Measurements from ENCODE around the gene P2RY12.
"Not testable (repeated sequence)": the region's sequence is repeated elsewhere in the genome, so short reads cannot be mapped to it uniquely, and the experiment has no call there.

The P2RY12 gene

DNA sequence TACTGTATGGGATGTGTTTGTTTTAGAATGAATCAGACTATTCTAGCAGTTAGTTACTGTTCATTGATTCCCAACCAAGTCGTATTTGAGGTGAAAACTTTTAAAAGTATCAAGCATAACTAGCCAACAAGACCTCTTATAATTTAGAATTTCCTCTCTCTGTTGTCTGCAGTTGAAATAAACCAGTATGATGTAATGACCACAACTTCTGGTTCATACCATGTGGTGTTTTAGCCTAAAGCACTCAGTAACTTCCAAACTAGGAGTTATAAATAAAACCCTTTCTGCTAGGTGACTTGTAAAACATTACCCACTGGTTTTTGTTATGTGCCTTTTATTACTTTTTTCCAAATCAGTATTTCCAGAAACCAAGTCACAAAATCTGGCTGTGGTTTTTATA lies 19.8 kb upstream of the P2RY12 start:
- TF ChIP-seq ZNF274 (IDR thresholded peaks at IDR 0.05; ENCODE audit: low read depth, low read length), result no peak
- H3K4me3 ChIP-seq (ENCODE audit: low read length), result no peak overlapping the region

DNA sequence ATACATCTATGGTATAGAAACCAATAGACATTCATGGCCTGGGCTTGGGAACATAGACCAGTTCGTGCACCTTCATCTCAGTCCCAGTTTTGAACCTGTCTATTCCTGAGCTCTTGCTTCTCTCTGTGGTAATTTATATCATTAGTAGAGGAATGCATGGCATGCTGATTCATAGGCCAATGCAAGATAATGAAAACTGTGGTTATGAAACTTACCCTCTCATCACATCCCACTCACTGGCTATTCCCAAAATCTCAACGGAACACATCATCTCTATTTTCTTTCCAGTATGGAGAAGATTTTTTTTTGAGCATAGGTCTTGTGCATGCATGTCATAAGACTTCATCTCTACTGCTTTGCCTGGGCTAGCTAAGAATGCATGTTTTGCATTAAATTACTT lies 18.7 kb upstream of the P2RY12 start:
- TF ChIP-seq ZNF274 (IDR thresholded peaks at IDR 0.05; ENCODE audit: low read depth, low read length), result no peak
- no peak overlapping the region for H3K4me3 ChIP-seq (ENCODE audit: low read length)

DNA sequence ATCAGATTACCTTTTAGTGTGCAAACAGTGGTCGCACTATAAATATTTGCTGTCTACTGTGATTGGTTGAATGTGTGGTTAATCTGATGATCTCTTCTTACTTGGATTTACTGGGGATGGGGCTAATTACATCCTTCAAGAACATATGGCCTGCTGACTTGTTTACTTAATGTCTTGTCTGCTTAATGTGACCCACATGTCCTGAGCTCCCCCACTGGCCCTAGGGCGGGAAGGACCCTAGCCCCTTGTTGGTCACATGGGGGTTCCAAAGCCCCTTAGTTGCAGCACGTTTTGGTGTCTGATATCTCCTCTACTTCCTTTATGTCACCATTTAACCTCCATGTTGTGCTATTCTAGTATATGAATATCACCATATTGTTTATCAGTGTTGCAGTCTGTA lies 17.8 kb upstream of the P2RY12 start:
- no peak overlapping the region for H3K4me3 ChIP-seq (ENCODE audit: low read length)
- no peak for TF ChIP-seq ZNF274 (IDR thresholded peaks at IDR 0.05; ENCODE audit: low read depth, low read length)

DNA sequence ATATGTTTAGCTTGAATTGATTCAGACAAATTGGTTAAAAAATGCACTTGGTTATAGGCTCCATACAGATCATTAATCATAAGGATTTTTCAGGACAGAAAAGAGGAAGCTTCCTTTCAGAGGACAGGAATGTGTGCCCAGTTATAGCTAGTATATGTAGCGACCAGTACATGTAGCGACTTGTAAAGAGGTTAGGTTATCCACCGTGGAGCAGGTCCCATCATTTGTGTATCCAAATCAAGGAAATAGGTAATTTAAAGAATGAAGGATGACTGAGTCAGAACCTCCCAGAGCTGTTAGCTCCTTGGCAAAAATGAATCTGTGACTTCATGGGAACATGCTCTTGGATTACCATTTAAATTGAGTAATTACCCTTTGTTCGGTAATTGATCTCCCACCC lies 15.8 kb upstream of the P2RY12 start:
- H3K4me3 ChIP-seq (ENCODE audit: low read length), result no peak overlapping the region
- no peak for TF ChIP-seq ZNF274 (IDR thresholded peaks at IDR 0.05; ENCODE audit: low read depth, low read length)

DNA sequence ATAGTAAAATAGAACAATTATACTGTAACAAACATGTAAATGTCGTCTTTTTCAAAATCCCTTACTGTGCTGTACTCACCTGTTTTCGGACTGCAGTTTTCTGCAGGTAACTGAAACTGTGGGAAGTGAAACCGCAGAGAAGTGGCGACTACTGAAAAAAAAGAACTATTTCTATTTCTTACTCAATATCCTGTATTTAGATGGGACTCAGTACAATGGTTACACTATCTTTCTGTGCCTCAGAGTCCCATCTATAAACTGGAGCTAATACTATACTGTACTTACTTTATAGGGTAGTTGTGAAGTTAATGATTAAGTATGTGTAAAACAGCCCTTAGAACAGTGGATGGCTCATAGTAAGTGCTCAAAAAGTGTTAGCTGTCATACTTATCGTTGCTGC lies 14.3 kb upstream of the P2RY12 start:
- no peak overlapping the region for H3K4me3 ChIP-seq (ENCODE audit: low read length)
- no peak for TF ChIP-seq ZNF274 (IDR thresholded peaks at IDR 0.05; ENCODE audit: low read depth, low read length)

DNA sequence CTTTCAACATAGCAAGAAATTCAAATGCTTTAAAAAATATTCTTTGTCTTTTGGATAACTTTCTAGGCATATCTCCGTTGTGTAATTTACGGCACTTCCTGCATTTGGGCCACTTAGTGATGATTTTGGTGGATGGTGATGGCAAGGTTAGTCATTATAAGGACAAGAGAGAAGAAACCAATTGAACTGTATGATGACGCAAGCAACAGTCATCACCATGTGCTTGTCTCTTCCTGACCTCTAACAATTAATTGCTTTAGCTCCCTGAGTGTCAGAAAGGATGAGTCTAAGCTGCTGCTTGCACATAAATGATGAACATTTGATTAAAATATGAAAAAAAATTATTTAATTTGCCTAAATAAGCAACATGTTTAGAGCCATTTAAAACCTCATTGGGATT lies 11.3 kb upstream of the P2RY12 start:
- no peak overlapping the region for H3K4me3 ChIP-seq (ENCODE audit: low read length)
- TF ChIP-seq ZNF274 (IDR thresholded peaks at IDR 0.05; ENCODE audit: low read depth, low read length), result no peak

DNA sequence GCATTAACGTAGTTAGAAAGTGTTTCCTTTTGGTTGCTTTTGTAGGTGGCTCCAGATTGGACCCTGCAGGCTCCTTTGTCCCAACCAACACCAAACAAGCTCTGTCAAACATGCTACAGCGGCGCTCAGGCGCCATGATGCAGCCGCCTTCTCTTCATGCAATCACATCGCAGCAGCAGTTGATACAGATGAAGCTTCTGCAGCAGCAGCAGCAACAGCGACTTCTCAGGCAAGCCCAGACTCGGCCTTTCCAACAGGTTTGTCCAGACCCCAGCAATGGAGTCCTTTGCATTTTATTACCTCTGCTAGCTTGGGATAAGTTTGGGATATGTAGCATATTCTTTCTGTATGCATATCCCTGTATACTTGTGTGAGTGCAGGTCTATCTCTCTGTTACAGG lies 10.1 kb upstream of the P2RY12 start:
- TF ChIP-seq ZNF274 (IDR thresholded peaks at IDR 0.05; ENCODE audit: low read depth, low read length), result no peak
- H3K4me3 ChIP-seq (ENCODE audit: low read length), result no peak overlapping the region

DNA sequence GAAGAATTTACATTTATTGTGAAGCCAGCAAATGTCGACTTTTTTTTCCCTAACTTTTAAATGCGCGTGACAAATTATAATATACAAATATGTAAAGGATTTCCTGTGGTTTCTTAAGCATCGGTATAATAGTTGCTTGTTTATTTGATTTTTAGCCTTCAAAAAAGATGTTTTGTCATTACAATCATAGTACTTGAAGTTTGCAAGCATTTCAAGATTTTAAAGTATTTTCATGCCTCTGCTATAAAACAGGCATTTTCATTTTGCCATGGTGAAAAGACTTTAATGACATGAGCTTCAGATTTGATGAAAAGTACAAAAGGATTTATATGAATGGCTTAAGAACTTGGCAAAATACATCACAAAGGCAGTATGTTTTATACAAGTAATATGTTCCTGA lies 9.4 kb upstream of the P2RY12 start:
- TF ChIP-seq ZNF274 (IDR thresholded peaks at IDR 0.05; ENCODE audit: low read depth, low read length), result no peak
- no peak overlapping the region for H3K4me3 ChIP-seq (ENCODE audit: low read length)

DNA sequence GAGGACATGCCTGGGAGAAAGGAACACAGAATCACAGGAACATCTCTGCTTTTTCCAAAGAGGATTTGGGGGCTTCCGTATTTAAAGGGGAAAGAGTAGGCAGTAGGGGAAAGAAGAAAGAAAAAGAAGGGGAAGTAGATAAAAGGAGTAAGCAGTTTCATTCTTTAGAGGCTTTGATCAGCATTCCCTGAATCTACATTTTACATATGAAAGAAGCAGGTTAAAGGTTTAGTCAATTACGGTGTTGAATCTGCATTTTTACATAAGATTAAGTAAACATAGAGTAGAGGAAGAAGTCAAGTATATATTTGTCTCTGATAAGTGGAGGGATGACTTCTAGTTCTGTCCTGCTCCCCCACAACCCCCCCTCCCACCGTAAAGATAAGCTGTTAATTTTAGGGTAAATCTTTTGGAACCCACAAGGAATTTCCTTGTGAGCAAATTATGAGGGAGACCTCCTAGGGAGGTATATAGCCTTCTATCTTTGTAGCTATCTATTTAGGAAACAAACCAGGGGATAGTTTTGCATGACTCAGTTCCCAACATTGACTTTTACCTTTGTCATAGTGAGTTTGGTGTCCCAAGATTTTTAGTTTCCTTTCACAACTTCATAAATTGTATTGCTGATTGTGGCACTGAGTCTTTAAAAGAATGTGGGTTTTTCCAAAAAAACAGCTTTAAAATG lies 8.7 kb upstream of the P2RY12 start:
- no peak overlapping the region for H3K4me3 ChIP-seq (ENCODE audit: low read length)
- TF ChIP-seq ZNF274 (IDR thresholded peaks at IDR 0.05; ENCODE audit: low read depth, low read length), result no peak

DNA sequence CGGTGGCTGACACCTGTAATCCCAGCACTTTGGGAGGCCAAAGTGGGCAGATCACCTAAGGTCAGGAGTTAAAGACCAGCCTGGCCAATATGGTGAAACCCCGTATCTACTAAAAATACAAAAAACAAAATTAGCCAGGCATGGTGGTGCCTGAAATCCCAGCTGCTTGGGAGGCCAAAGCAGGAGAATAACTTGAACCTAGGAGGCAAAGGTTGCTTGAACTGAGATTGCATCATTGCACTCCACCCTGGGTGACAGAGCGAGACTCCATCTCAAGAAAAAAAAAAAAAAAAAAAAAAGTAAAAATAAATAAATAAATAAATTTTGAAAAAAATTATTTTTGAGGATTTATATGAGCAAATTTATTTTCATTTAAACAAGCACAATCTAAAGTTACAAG lies 7.6 kb upstream of the P2RY12 start:
- H3K4me3 ChIP-seq (ENCODE audit: low read length), result not testable (repeated sequence)

DNA sequence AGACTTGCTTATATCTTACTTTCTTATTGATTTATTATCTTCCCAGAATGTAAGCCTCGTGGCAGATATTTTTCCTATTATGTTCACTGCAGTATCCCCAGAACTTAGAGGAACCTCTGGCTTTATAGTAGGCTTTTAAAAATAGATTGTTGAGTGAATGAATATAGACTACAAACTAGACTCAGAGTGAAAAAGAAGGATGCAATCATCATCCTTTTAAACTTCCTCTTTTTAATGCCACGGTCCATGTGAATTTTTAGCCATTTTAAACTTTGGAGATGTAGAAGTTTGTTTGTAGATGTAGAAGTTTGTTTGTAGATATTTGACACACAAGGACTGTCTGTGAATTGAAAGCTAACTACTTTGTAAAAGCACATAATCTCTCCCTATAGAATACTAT lies 7.2 kb upstream of the P2RY12 start:
- TF ChIP-seq ZNF274 (IDR thresholded peaks at IDR 0.05; ENCODE audit: low read depth, low read length), result no peak
- H3K4me3 ChIP-seq (ENCODE audit: low read length), result no peak overlapping the region

DNA sequence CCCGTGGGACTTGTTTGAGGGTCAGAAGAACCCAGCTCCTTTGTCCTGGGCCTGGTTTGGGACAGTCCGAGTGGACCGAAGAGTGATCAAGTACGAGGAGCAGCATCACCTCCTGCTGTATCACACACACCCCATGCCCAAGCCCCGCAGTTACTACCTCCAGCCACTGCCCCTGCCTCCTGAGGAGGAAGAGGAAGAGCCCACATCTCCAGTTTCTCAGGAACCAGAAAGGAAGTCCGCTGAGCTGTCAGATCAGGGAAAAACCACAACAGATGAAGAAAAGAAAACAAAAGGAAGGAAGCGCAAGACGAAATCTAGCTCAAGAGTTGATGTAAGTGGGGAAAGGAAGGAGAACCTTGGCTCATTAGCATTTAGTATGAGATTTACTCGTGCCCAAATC lies 3.3 kb upstream of the P2RY12 start:
- no peak for TF ChIP-seq ZNF274 (IDR thresholded peaks at IDR 0.05; ENCODE audit: low read depth, low read length)
- H3K4me3 ChIP-seq (ENCODE audit: low read length), result no peak overlapping the region

DNA sequence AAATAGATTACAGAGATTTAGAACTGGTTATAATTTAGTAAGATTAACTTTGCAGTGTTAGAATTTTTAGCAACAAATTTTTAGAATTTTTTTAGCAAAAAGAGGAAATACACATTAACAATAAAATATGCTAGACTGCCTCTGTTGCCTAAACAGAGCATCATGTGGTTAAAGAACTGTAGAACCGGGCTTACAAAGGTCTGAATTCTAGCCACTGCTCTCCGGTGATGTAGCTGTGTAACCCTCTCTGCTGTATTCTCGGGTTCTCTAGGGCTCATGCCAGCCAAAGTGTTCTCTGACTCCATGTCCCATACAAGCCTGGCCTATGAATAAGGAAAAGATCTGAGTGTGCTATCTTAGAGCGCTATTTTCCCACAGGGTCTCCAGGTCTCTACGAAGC lies 2.9 kb upstream of the P2RY12 start:
- no peak overlapping the region for H3K4me3 ChIP-seq (ENCODE audit: low read length)

DNA sequence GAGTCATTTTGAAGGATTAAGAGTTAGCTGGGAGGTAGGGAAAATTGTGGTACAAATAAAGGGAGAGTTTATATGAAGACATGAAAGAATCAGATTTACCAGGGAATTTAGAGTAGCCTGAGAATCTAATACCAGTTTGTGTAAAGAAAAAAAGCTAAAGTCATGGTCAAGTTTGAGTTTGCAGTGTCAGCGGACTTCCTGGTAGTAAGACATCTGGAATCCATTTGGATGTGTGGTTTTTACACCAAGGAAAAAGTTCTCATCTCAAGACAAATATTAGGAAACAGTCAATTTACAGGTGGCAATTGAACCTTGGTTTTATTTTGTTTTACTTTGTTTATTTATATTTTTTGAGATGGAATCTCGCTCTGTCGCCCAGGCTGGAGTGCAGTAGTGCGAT lies 1.5 kb upstream of the P2RY12 start:
- no peak overlapping the region for H3K4me3 ChIP-seq (ENCODE audit: low read length)
- TF ChIP-seq ZNF274 (IDR thresholded peaks at IDR 0.05; ENCODE audit: low read depth, low read length), result no peak

More for the DNA sequence above, 2.9 kb upstream of the P2RY12 start:
- no peak for TF ChIP-seq ZNF274 (IDR thresholded peaks at IDR 0.05; ENCODE audit: low read depth, low read length)

DNA sequence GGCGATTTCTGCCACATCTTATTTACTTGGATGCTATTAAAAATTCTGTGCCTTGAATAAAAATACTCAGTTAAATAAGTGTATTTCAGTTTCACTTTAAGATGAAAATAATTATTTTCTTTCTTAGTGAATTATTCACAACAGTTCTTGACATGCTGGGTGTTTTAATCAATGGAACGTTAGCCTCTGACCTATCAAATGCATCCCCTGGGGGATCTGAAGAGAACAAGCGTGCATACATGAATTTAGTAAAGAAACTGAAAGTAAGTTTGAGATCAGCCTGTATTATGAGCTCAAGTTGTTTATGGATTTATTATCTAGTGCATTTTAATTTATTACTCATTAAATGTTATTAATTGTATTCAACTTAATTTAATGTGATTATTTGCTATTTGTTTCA lies 597 bp downstream of the P2RY12 start:
- H3K4me3 ChIP-seq (ENCODE audit: low read length), result no peak overlapping the region

DNA sequence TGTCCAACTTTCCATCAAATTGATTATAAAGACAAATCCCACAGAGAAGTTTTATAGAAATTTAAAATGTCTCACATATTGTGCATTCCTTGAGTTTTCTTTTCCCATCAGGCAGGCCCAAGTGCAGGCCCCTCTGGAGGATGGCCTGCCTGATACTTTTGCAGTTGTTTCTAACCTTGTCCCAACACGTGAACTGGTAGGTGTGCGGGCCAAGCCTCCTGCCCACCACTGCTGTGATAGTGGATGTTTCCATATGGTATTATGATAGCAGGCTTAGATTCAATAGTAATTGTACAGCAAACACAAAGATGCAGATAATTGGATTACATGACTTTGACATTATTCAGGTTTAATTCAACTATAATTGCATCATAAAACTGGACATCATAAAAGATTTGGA lies 1.4 kb downstream of the P2RY12 start:
- no peak for TF ChIP-seq ZNF274 (IDR thresholded peaks at IDR 0.05; ENCODE audit: low read depth, low read length)
- H3K4me3 ChIP-seq (ENCODE audit: low read length), result no peak overlapping the region

More for the DNA sequence above, 597 bp downstream of the P2RY12 start:
- TF ChIP-seq ZNF274 (IDR thresholded peaks at IDR 0.05; ENCODE audit: low read depth, low read length), result no peak

Data from GM08714 (cell line).